Measurements from ENCODE around the gene ATF7IP2. TPM values are rescaled to one million over a fixed set of nuclear protein-coding genes. Genes with fewer than 3 reads are reported as not detected.
A peak's percentile ranks its signal among the peaks of the same experiment; 100 is the strongest.
"Not testable (repeated sequence)": the region's sequence is repeated elsewhere in the genome, so short reads cannot be mapped to it uniquely, and the experiment has no call there.

ATF7IP2 gene
- total RNA-seq, 1 experiment from 2014 or later: 22.8 TPM

GRCh38 chr16:10356870-10357842 is 28.7 kb upstream of the ATF7IP2 start (continued):
- no peak for TF ChIP-seq IRF1 (CRISPR knock-in tag; IDR thresholded peaks at IDR 0.05)
- TF ChIP-seq NR3C1 (CRISPR knock-in tag; conservative IDR thresholded peaks at IDR 0.05; ENCODE audit: low read depth): no peak
- TF ChIP-seq ZNF532 (CRISPR knock-in tag; IDR thresholded peaks at IDR 0.05; ENCODE audit: borderline replicate concordance): no peak
- TF ChIP-seq SP1 (CRISPR knock-in tag; conservative IDR thresholded peaks at IDR 0.05): no peak
- TF ChIP-seq SMAD4 (CRISPR knock-in tag; IDR thresholded peaks at IDR 0.05): no peak
- no peak for TF ChIP-seq RORB (CRISPR knock-in tag; IDR thresholded peaks at IDR 0.05)

- H3K9me3 Mint-ChIP-seq; POLR2A ChIA-PET; H3K4me1 Mint-ChIP-seq; DNase-seq (ENCODE audit: low spot score); H3K4me3 Mint-ChIP-seq; ATAC-seq; CTCF ChIA-PET; H3K36me3 Mint-ChIP-seq; H3K27ac Mint-ChIP-seq; H3K27me3 Mint-ChIP-seq (ENCODE audit: low read depth): not testable (repeated sequence)
Measured at GRCh38 chr16:10361747-10362076, 24.1 kb upstream of the ATF7IP2 start.

GRCh38 chr16:10362077-10362863 is 23.6 kb upstream of the ATF7IP2 start:
- Mint-ChIP-seq H3K9me3 (no peaks in the 10 kb centered on the region), H3K4me1 (no peaks in the 10 kb centered on the region), H3K27me3 (ENCODE audit: low read depth) (no peaks in the 10 kb centered on the region), H3K27ac (no peak overlapping the region), H3K4me3 (no peak overlapping the region), H3K36me3 (no peaks in the 10 kb centered on the region)
- no peak for DNase-seq (ENCODE audit: low spot score)
- ChIA-PET CTCF (interaction anchor here (0.7 kb wide), 1 partner anchor 125 kb away, joined by 4 read pairs; no protein-coding TSS in a partner anchor), POLR2A (interaction anchor here (0.8 kb wide), 1 partner anchor 19 kb away, joined by 3 read pairs; no protein-coding TSS in a partner anchor)
- no peak for ATAC-seq
- no peak for TF ChIP-seq ZMAT4 (CRISPR knock-in tag; IDR thresholded peaks at IDR 0.05)
- TF ChIP-seq GABPB1 (CRISPR knock-in tag; IDR thresholded peaks at IDR 0.05): peak; percentile 29; the same call in 1 of the 2 replicates
- no peak for TF ChIP-seq PRDM15 (CRISPR knock-in tag; IDR thresholded peaks at IDR 0.05)
- TF ChIP-seq NFE2L1 (CRISPR knock-in tag; IDR thresholded peaks at IDR 0.05): no peak

GRCh38 chr16:10362864-10363197 is 23.0 kb upstream of the ATF7IP2 start:
- ATAC-seq; H3K27me3 Mint-ChIP-seq (ENCODE audit: low read depth); H3K27ac Mint-ChIP-seq; H3K4me1 Mint-ChIP-seq; H3K9me3 Mint-ChIP-seq; H3K36me3 Mint-ChIP-seq; H3K4me3 Mint-ChIP-seq; DNase-seq (ENCODE audit: low spot score): not testable (repeated sequence)
- ChIA-PET POLR2A (interaction anchor here (0.8 kb wide), 1 partner anchor 20 kb away, joined by 3 read pairs; no protein-coding TSS in a partner anchor), CTCF (interaction anchor here (0.6 to 0.7 kb wide), 2 partner anchors 125 to 1865 kb away, joined by 4 to 9 read pairs; no protein-coding TSS in a partner anchor)

- CTCF ChIA-PET: interaction anchor here (1.2 kb wide), 1 partner anchor 143 kb away, joined by 3 read pairs; no protein-coding TSS in a partner anchor
Measured at GRCh38 chr16:10366619-10367018, 19.2 kb upstream of the ATF7IP2 start.

More at GRCh38 chr16:10366619-10367018, 19.2 kb upstream of the ATF7IP2 start:
- H3K27ac Mint-ChIP-seq; ATAC-seq; DNase-seq (ENCODE audit: low spot score); H3K9me3 Mint-ChIP-seq; H3K4me3 Mint-ChIP-seq; H3K27me3 Mint-ChIP-seq (ENCODE audit: low read depth); H3K36me3 Mint-ChIP-seq; H3K4me1 Mint-ChIP-seq: not testable (repeated sequence)
- POLR2A ChIA-PET: interaction anchor here (0.5 to 0.7 kb wide), 2 partner anchors 22 to 71 kb away, joined by 4 to 5 read pairs; no protein-coding TSS in a partner anchor
